Activated naive CD4-positive, alpha-beta T cell treated with anti-CD3 and anti-CD28 coated beads, Interleukin-2, amount 50 U/mL, for 72 hours (primary cell): ENCODE measurements around the gene ZNF608. TPM values are rescaled to one million over a fixed set of nuclear protein-coding genes. Genes with fewer than 3 reads are reported as not detected.

Source experiments
- ATAC-seq, 2 donors: fragments of 150-1000 bp; cut with Tn5 transposase; 2 replicates each; pipeline ENCODE4 v1.10.0; 2021; ENCODE audit warnings: mild to moderate bottlenecking in 2 of 2, moderate library complexity in 2 of 2
- DNase-seq, 2 donors: peaks; one replicate each; pipeline ENCODE4 v3.0.0; 2021 to 2022; ENCODE audit warnings: low spot score in 2 of 2
- H3K27ac Mint-ChIP-seq, 2 donors: one replicate each; pipeline ENCODE4 v1.8.0; 2022; ENCODE audit warnings: mild to moderate bottlenecking in 2 of 2, mixed read lengths in 2 of 2
- H3K36me3 Mint-ChIP-seq, 2 donors: one replicate each; pipeline ENCODE4 v1.8.0; 2022; ENCODE audit warnings: mixed read lengths in 2 of 2
- H3K9me3 Mint-ChIP-seq, 2 donors: one replicate each; pipeline ENCODE4 v1.8.0; 2022; ENCODE audit warnings: mixed read lengths in 2 of 2
- total RNA-seq, 2 donors: library from RNA; stranded (reverse); gene quantifications; one replicate each; pipeline ENCODE4 v1.2.3, GENCODE V29; 2022

Gene ZNF608
- total RNA-seq, 2 donors from 2014 or later, result not detected

DNA sequence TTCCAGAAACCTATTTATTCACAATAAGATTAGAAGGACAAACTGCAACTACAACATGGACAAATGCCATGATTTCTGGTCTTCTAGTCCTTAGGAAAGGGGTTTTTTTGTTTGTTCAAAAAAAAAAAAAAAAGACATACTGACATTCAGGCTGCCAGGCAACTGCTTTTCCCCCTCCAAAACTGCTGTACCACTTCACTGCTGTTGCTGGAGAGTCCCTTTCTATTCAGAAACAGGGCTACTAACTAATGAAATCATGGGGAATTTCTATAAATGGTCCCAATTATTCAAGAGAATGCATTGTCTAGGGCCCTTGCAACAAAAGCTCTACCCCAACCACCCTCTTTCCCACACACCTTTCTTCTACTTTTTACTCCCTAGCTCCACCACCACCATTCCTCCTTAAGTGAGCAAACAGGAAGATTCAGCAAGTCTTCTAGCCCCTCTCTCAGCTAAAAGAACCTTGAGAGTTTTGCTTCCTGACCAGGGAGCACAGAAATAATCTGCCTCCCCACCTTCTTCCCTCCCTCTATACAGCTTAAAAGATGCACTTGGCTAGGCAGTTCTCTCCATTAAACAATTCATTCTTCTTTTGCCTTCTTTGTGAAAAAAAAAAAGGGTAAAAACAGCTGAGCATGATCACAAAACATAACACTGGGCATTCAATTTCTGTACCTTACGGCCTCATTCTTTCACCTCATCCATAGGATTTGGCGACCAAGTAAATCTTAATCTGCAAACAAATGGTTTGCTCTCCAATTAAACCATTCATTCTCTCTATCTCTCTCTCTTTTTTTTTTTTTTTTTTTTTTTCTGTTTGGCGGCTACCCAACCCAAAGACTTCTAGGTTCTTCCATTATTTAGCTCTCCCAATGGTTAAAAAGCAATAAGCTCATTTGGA, 13.8 kb downstream of the ZNF608 start:
- Mint-ChIP-seq H3K36me3 (peaks cover 0 to 12% of the 10 kb centered on the region in 2 donors), H3K27ac (no peak overlapping the region), H3K9me3 (peaks cover 4 to 8% of the 10 kb centered on the region in 2 donors)
- no peak for ATAC-seq
- no peak for DNase-seq

DNA sequence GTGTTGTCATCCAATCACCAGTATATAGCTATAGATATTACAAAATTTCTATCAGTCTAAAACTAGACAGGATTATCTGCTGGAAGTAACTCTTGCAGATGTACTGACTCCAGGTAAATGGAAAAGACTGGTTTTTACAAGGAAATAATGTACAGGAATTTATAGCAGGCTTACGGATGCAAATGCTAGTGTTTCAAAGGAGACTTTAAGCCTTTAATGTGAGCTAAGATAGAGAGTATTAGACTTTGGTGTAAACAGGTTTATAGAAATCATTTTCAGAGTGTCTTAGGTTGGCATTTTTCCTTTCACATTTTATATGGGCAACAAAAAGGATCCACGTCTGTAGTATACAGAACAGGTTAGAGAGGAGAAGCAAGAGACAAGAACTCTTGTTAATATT, 16.1 kb downstream of the ZNF608 start:
- ATAC-seq (no peak), DNase-seq (no peak)
- peaks cover 10 to 13% of the 10 kb centered on the region in 2 donors for H3K9me3 Mint-ChIP-seq
- H3K36me3 Mint-ChIP-seq, result peaks cover 0 to 5% of the 10 kb centered on the region in 2 donors
- no peak overlapping the region for H3K27ac Mint-ChIP-seq

- ATAC-seq (no peak), DNase-seq (no peak)
- peaks cover 9 to 10% of the 10 kb centered on the region in 2 donors for H3K9me3 Mint-ChIP-seq
- peaks cover 0 to 1% of the 10 kb centered on the region in 2 donors for H3K36me3 Mint-ChIP-seq
- no peak overlapping the region for H3K27ac Mint-ChIP-seq
These were observed 16.6 kb downstream of the ZNF608 start for GRCh38 chr5:124729720-124730359.

DNA sequence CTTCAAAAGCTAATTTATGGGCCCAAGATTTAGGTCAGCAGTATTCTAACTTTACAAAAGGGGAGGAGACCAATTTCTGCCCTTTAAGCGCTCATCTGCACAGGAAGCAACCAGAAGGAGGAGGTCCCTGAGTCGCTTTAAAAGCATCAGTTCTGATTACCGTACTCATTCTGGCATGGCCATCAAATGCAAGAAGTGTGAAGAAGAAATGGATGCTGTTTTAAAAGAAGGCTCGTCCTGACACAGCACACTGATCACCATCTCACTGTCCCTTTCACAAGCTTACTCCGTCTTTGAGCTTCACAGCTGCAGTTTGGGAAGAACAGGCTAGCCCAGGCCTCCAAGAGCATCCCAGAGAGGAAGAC, 17.5 kb downstream of the ZNF608 start:
- DNase-seq (no peak), ATAC-seq (no peak)
- Mint-ChIP-seq H3K36me3 (no peaks in the 10 kb centered on the region), H3K9me3 (peaks cover 11 to 12% of the 10 kb centered on the region in 2 donors), H3K27ac (no peak overlapping the region)

GRCh38 chr5:124728331-124728967, 18.0 kb downstream of the ZNF608 start:
- Mint-ChIP-seq H3K9me3 (peaks cover 11 to 13% of the 10 kb centered on the region in 2 donors), H3K36me3 (no peaks in the 10 kb centered on the region), H3K27ac (no peak overlapping the region)
- ATAC-seq (no peak), DNase-seq (no peak)

GRCh38 chr5:124726631-124727362, 19.6 kb downstream of the ZNF608 start:
- Mint-ChIP-seq H3K36me3 (no peaks in the 10 kb centered on the region), H3K9me3 (peaks cover 11 to 14% of the 10 kb centered on the region in 2 donors), H3K27ac (no peak overlapping the region)
- DNase-seq, result no peak
- ATAC-seq, result no peak

DNA sequence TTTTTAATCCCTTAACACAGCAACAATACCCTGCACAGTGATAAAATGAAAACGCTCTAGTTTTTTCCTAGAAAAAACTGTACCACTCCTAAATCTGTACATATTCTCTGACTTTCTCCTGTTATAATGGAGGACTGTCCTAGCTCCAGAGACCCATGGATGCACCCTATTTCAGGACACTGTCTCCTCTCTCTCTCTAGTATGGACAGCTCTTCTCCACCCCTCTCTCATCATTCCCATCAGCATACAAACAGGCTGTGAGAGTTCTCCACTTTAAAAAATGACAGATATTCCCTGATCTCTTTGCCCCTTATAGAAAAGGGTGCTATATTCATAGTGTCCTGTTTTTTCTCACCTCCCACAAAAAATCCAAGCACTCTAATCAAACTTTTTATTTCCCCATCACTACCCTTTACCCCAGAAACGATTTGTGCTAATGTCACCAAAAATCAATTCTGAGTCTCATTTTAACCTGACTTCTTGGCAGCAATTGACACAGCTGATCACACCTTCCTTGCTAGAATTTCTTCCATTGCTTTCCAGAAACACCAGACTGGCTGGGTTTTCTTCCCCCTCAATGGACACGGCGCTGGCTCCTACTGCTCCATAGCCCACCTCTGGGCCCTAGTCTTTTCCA, 20.7 kb downstream of the ZNF608 start:
- Mint-ChIP-seq H3K36me3 (peaks cover 0 to 5% of the 10 kb centered on the region in 2 donors), H3K9me3 (peaks cover 16 to 20% of the 10 kb centered on the region in 2 donors), H3K27ac (no peak overlapping the region)
- no peak for ATAC-seq
- DNase-seq, result no peak

- H3K36me3 Mint-ChIP-seq, result peaks cover 0 to 5% of the 10 kb centered on the region in 2 donors
These were observed 21.4 kb downstream of the ZNF608 start for GRCh38 chr5:124725040-124725434.

DNA sequence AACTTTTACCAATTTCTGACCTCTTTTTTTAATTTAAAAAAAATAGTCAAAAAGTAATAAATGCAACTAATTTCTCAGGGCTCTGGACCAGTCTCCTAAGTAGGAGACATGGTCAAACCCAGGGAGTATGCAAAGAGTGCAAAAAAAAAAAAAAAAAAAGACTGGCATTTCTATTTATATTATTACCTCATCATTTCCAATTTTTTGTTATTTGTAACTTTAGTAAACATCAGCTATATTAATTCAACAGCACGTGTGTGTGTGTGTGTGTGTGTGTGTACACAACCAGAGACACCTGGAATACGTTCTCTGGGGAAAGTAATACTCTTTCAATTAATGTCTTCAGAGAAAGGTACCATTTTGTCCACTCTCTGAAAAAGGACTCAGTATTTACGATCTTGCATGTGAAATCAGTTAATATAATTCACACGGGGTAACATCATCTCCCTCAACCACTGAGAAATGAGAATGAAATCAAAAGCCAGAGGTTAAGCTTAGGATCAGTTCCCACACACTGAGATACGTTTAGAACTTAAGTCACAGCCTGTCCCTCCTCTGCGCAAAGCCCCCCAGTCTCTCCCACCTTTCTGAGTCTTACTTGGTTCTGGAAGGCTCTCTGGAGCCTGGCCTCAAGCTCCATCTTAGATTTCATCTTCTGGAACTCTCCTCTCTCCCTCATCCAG, 21.9 kb downstream of the ZNF608 start:
- Mint-ChIP-seq H3K9me3 (peaks cover 16 to 20% of the 10 kb centered on the region in 2 donors), H3K36me3 (peaks cover 0 to 5% of the 10 kb centered on the region in 2 donors), H3K27ac (no peak overlapping the region)
- ATAC-seq (no peak), DNase-seq (no peak)

More at GRCh38 chr5:124725040-124725434, 21.4 kb downstream of the ZNF608 start:
- ATAC-seq, result no peak
- DNase-seq, result no peak
- H3K9me3 Mint-ChIP-seq, result peaks cover 16 to 20% of the 10 kb centered on the region in 2 donors
- H3K27ac Mint-ChIP-seq, result no peak overlapping the region

DNA sequence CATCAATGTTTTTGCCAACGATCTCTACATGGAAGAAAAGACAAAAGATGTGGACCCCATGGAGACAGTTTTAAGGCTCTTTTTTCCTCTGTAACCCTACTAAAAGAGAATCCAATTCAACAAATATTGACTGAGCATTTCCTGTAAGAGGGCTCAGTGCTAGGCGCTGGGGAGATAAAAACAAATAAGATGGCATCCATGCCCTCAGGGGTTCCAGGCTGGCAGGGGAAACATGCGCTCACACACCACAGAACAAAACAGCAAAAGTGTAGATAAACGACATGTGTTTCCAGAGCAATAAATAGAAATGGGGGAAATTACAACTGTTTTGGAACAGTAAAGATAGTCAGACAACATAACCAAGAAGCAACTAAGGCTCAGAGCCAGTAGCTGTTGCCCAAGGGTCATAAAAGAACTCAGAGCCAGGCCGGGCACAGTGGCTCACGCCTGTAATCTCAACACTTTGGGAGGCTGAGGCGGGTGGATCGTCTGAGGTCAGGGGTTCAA, 25.2 kb downstream of the ZNF608 start:
- DNase-seq (no peak), ATAC-seq (no peak)
- H3K36me3 Mint-ChIP-seq, result peaks cover 0 to 5% of the 10 kb centered on the region in 2 donors
- peaks cover 12 to 15% of the 10 kb centered on the region in 2 donors for H3K9me3 Mint-ChIP-seq
- no peak overlapping the region for H3K27ac Mint-ChIP-seq

GRCh38 chr5:124720593-124720992, 25.8 kb downstream of the ZNF608 start:
- Mint-ChIP-seq H3K27ac (no peak overlapping the region), H3K36me3 (peaks cover 0 to 5% of the 10 kb centered on the region in 2 donors), H3K9me3 (peaks cover 11 to 12% of the 10 kb centered on the region in 2 donors)
- ATAC-seq (no peak), DNase-seq (no peak)

DNA sequence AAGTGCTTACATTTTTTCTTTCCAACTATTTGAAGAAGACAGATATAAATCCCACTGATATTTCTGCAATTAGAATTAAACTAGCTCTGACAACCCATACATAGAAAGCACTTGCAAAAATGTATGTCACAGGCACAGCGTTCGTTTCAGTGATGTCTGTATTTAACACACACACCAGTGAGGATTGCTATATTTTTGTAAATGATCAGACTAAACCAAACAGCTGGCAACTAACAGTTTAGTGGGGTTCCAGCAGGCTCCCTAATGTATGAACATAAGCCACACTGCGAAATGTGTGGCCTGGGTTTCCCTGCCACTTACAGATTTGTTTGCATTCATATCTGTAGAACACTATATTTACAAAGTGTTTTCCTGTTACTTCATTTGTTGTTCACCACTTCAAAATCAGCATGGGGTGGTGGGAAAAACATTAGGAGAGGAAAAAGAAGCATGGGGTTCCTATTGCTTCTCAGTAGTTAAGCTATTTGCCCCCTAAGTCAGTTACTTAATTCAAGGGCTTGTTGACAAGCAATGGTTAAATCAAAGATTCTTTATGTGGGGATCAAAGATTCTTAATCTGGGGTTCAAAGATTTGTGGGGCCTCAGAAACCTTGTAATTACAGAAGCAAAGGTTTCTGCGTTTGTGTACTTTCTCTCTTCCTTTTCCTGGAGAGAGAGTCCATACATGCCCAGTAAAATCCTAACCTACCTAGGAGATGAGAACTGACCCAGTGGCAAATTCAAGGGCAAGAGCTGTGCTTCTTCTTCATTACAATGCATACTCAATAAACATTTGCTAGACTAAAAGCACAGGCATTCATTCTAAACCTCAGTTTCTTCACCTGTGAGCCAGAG, 27.1 kb downstream of the ZNF608 start:
- no peak for DNase-seq
- Mint-ChIP-seq H3K27ac (no peak overlapping the region), H3K36me3 (peaks cover 0 to 5% of the 10 kb centered on the region in 2 donors), H3K9me3 (peaks cover 5 to 8% of the 10 kb centered on the region in 2 donors)
- no peak for ATAC-seq

DNA sequence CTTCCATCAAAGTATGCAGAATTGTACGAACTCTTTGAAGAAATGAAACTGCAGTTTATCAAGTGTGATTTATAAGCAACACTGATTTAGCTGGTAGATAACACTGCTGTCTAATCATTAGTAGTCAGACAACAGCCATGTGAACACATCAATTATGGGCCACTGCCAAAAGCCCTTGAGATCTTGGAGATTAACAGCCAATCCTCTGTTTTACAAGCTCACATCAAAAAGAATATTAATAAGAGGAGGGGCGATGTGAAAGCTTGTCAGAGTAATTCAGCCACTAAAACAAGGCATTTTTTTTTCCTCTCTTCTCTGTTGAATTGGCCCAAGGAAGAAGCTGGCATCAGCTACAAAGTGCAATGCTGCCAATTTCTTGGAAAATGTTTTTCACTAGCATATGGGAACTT, 28.1 kb downstream of the ZNF608 start:
- Mint-ChIP-seq H3K36me3 (peaks cover 0 to 5% of the 10 kb centered on the region in 2 donors), H3K27ac (no peak overlapping the region), H3K9me3 (peaks cover 5 to 6% of the 10 kb centered on the region in 2 donors)
- no peak for ATAC-seq
- no peak for DNase-seq

GRCh38 chr5:124716169-124716568, 30.3 kb downstream of the ZNF608 start:
- no peak overlapping the region for H3K27ac Mint-ChIP-seq
- H3K36me3 Mint-ChIP-seq, result peaks cover 0 to 2% of the 10 kb centered on the region in 2 donors
- DNase-seq (no peak), ATAC-seq (no peak)
- peaks cover 9 to 14% of the 10 kb centered on the region in 2 donors for H3K9me3 Mint-ChIP-seq

- ATAC-seq, result no peak
- DNase-seq, result no peak
- Mint-ChIP-seq H3K36me3 (no peaks in the 10 kb centered on the region), H3K27ac (no peak overlapping the region), H3K9me3 (peaks cover 6 to 11% of the 10 kb centered on the region in 2 donors)
These were observed 31.5 kb downstream of the ZNF608 start for GRCh38 chr5:124714910-124715309.
